ENCODE results near the gene PPP1R1A.

GRCh38 chr12:54563787-54564186 is 24.7 kb downstream of the PPP1R1A start:
- TF ChIP-seq CTCF (IDR thresholded peaks at IDR 0.05 in 8 of 11, conservative IDR thresholded peaks at IDR 0.05 in 3 of 11) (no peak), POLR2AphosphoS5 (IDR thresholded peaks at IDR 0.05) (no peak)
